Measurements from ENCODE around the gene POGLUT2. TPM values are rescaled to one million over a fixed set of nuclear protein-coding genes. Genes with fewer than 3 reads are reported as not detected.

The POGLUT2 gene
- polyA plus RNA-seq, 1 of the 3 experiments (the other 2 are of a cell fraction): 10.2 TPM

- TF ChIP-seq ZBTB33 (IDR thresholded peaks at IDR 0.05; ENCODE audit: borderline replicate concordance, low read depth): no peak
These were observed 18.5 kb upstream of the POGLUT2 start (continued) for GRCh38 chr13:102817241-102817640.

- ChIA-PET CTCF (interaction anchor here (1.5 kb wide), 1 partner anchor 16 kb away, joined by 5 read pairs; no protein-coding TSS in a partner anchor), POLR2A (no interaction called here)
- Histone ChIP-seq H4K20me1 (ENCODE audit: insufficient read depth) (no peaks in the 10 kb centered on the region), H3K27me3 (ENCODE audit: insufficient read depth) (no peaks in the 10 kb centered on the region), H2AFZ (ENCODE audit: low read depth) (no peak overlapping the region), H3K4me2 (no peak overlapping the region), H3K9ac (no peak overlapping the region), H3F3A (replicated peaks; ENCODE audit: insufficient read depth) (peaks cover 13% of the 10 kb centered on the region), H3K36me3 (replicated peaks in 1 of 2; ENCODE audit: control insufficient read depth in 1 of 2, insufficient read depth in 2 of 2, low read length in 1 of 2) (peaks cover 18 to 37% of the 10 kb centered on the region in 2 experiments), H3K9me3 (no peaks in the 10 kb centered on the region), H3K9me2 (no peaks in the 10 kb centered on the region), H3K27ac (ENCODE audit: low read depth in 2 of 2, low read length in 1 of 2) (peak overlapping the region in 1 of 2 experiments; percentile 61; a peak in 2 of 4 replicates), H3K79me2 (ENCODE audit: insufficient read depth) (peaks cover 40% of the 10 kb centered on the region), H3K4me1 (ENCODE audit: control insufficient read depth in 1 of 2, insufficient read depth in 2 of 2, low read depth in 1 of 2, low read length in 1 of 2) (peaks cover 4 to 16% of the 10 kb centered on the region in 2 experiments; a peak in 3 of 4 replicates), H3K4me3 (ENCODE audit: low read depth in 2 of 2, low read length in 1 of 2) (no peak overlapping the region)
- TF ChIP-seq FOXM1 (IDR thresholded peaks at IDR 0.05; ENCODE audit: low read depth): 0 out of 2 replicates have a peak, but pooled peaks have one; percentile 9
- 0 out of 2 replicates have a peak, but pooled peaks have one; percentile 7 for TF ChIP-seq FOSL2 (IDR thresholded peaks at IDR 0.05; ENCODE audit: borderline replicate concordance, low read depth)
- TF ChIP-seq NFIC (IDR thresholded peaks at IDR 0.05; ENCODE audit: borderline replicate concordance): no peak
- peak in 1 of 2 experiments; percentile 30; a peak in 1 of 4 replicates for TF ChIP-seq EP300 (IDR thresholded peaks at IDR 0.05; ENCODE audit: borderline replicate concordance in 1 of 2, low read depth in 1 of 2, low read length in 1 of 2)
- 22% methylated on average over 4 of the region's 4 CpGs for WGBS (ENCODE audit: low lambda C conversion rate)
- DNase-seq: no peak
These were observed 17.9 kb upstream of the POGLUT2 start for GRCh38 chr13:102816708-102817107.

GRCh38 chr13:102815788-102816187 is 17.0 kb upstream of the POGLUT2 start:
- no peak for TF ChIP-seq GABPA (IDR thresholded peaks at IDR 0.05; ENCODE audit: low read depth)
- TF ChIP-seq RFX5 (IDR thresholded peaks at IDR 0.05; ENCODE audit: low read length): no peak
- TF ChIP-seq JUND (IDR thresholded peaks at IDR 0.05): no peak
- TF ChIP-seq PBX3 (IDR thresholded peaks at IDR 0.05): no peak; the same call in 1 of the 2 replicates
- no peak for TF ChIP-seq FOXJ3 (CRISPR knock-in tag; IDR thresholded peaks at IDR 0.05)
- no peak for TF ChIP-seq YY1 (IDR thresholded peaks at IDR 0.05; ENCODE audit: low read depth)
- no peak for TF ChIP-seq TEAD4 (IDR thresholded peaks at IDR 0.05; ENCODE audit: borderline replicate concordance, insufficient read depth)
- no peak for TF ChIP-seq CHD2 (IDR thresholded peaks at IDR 0.05; ENCODE audit: low read length, partially characterized antibody)
- no peak for TF ChIP-seq MEF2A (IDR thresholded peaks at IDR 0.05; ENCODE audit: borderline replicate concordance, low read depth)
- no peak for TF ChIP-seq FOXM1 (IDR thresholded peaks at IDR 0.05; ENCODE audit: low read depth)
- no peak for TF ChIP-seq IRF3 (IDR thresholded peaks at IDR 0.05; ENCODE audit: low read depth, low read length)
- TF ChIP-seq GATA2 (CRISPR knock-in tag; IDR thresholded peaks at IDR 0.05): no peak
- no peak for TF ChIP-seq USF1 (IDR thresholded peaks at IDR 0.05; ENCODE audit: borderline replicate concordance, low read depth)
- TF ChIP-seq NFIC (IDR thresholded peaks at IDR 0.05; ENCODE audit: borderline replicate concordance): no peak
- no peak for TF ChIP-seq FOSL2 (IDR thresholded peaks at IDR 0.05; ENCODE audit: borderline replicate concordance, low read depth)
- 28% methylated on average over 5 of the region's 5 CpGs for WGBS (ENCODE audit: low lambda C conversion rate)
- 0 out of 2 replicates have a peak, but pooled peaks cover 5% of the 10 kb centered on the region for H3K9me3 ChIP-seq
- no peaks in the 10 kb centered on the region for H3K9me2 ChIP-seq
- ChIA-PET POLR2A (no interaction called here), CTCF (interaction anchor here (2.4 kb wide), 1 partner anchor 16 kb away, joined by 10 read pairs; no protein-coding TSS in a partner anchor)
- DNase-seq: no peak
- H3F3A ChIP-seq (replicated peaks; ENCODE audit: insufficient read depth): peaks cover 13% of the 10 kb centered on the region
- no peak overlapping the region for H2AFZ ChIP-seq (ENCODE audit: low read depth)
- peaks cover 4 to 16% of the 10 kb centered on the region in 2 experiments; a peak in 3 of 4 replicates for H3K4me1 ChIP-seq (ENCODE audit: control insufficient read depth in 1 of 2, insufficient read depth in 2 of 2, low read depth in 1 of 2, low read length in 1 of 2)
- peak overlapping the region in 1 of 2 experiments; percentile 61; a peak in 2 of 4 replicates for H3K27ac ChIP-seq (ENCODE audit: low read depth in 2 of 2, low read length in 1 of 2)
- H4K20me1 ChIP-seq (ENCODE audit: insufficient read depth): no peaks in the 10 kb centered on the region
- H3K36me3 ChIP-seq (replicated peaks in 1 of 2; ENCODE audit: control insufficient read depth in 1 of 2, insufficient read depth in 2 of 2, low read length in 1 of 2): peaks cover 21 to 31% of the 10 kb centered on the region in 2 experiments
- H3K27me3 ChIP-seq (ENCODE audit: insufficient read depth): no peaks in the 10 kb centered on the region
- H3K4me2 ChIP-seq: peak overlapping the region; percentile 25; the same call in 1 of the 2 replicates
- H3K4me3 ChIP-seq (ENCODE audit: low read depth in 2 of 2, low read length in 1 of 2): no peak overlapping the region
- no peak overlapping the region for H3K9ac ChIP-seq
- H3K79me2 ChIP-seq (ENCODE audit: insufficient read depth): peaks cover 49% of the 10 kb centered on the region
